Measurements from ENCODE around the gene SPDYC.

DNA sequence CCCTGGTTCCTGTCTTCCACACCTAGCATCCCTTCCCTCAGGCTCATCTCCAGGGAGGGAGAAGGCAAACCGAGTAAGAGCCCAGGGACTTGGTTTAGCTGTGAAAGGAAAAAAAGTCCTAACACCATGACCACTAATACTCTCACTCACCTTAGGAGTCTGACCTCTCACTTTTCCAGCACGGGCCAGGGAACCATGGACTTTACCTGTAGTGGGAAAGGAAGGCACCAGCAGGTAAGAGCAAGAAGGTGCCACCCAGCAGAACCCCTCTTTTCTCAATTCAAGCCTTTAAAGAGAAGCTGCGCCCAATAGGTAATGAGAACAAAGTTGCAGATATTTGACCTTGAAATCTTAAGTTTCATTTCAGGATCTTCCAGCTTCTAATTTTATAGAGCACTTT, 49.2 kb upstream of the SPDYC start:
- TF ChIP-seq, protein P1, sequence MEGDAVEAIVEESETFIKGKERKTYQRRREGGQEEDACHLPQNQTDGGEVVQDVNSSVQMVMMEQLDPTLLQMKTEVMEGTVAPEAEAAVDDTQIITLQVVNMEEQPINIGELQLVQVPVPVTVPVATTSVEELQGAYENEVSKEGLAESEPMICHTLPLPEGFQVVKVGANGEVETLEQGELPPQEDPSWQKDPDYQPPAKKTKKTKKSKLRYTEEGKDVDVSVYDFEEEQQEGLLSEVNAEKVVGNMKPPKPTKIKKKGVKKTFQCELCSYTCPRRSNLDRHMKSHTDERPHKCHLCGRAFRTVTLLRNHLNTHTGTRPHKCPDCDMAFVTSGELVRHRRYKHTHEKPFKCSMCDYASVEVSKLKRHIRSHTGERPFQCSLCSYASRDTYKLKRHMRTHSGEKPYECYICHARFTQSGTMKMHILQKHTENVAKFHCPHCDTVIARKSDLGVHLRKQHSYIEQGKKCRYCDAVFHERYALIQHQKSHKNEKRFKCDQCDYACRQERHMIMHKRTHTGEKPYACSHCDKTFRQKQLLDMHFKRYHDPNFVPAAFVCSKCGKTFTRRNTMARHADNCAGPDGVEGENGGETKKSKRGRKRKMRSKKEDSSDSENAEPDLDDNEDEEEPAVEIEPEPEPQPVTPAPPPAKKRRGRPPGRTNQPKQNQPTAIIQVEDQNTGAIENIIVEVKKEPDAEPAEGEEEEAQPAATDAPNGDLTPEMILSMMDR (IDR thresholded peaks at IDR 0.05 in 2 of 3, conservative IDR thresholded peaks at IDR 0.05 in 1 of 3; ENCODE audit: insufficient read depth in 2 of 3, low read depth in 1 of 3, low read length in 3 of 3): no peak
- TF ChIP-seq RFX5 (IDR thresholded peaks at IDR 0.05; ENCODE audit: low read depth, low read length) (no peak), TEAD1 (CRISPR knock-in tag; IDR thresholded peaks at IDR 0.05) (no peak), ELF4 (CRISPR knock-in tag; IDR thresholded peaks at IDR 0.05) (no peak), ZC3H11A (IDR thresholded peaks at IDR 0.05; ENCODE audit: low read depth, low read length) (no peak), SREBF1 (IDR thresholded peaks at IDR 0.05; ENCODE audit: borderline replicate concordance, low read depth, low read length) (no peak), EGR1 (conservative IDR thresholded peaks at IDR 0.05) (no peak), RBM22 (IDR thresholded peaks at IDR 0.05; ENCODE audit: low read depth, low read length, poor library complexity, severe bottlenecking) (no peak), TRIM24 (IDR thresholded peaks at IDR 0.05) (no peak), GABPA (tag; conservative IDR thresholded peaks at IDR 0.05; ENCODE audit: low read depth) (no peak), POLR2A (conservative IDR thresholded peaks at IDR 0.05) (no peak)
- TF ChIP-seq, protein P2, sequence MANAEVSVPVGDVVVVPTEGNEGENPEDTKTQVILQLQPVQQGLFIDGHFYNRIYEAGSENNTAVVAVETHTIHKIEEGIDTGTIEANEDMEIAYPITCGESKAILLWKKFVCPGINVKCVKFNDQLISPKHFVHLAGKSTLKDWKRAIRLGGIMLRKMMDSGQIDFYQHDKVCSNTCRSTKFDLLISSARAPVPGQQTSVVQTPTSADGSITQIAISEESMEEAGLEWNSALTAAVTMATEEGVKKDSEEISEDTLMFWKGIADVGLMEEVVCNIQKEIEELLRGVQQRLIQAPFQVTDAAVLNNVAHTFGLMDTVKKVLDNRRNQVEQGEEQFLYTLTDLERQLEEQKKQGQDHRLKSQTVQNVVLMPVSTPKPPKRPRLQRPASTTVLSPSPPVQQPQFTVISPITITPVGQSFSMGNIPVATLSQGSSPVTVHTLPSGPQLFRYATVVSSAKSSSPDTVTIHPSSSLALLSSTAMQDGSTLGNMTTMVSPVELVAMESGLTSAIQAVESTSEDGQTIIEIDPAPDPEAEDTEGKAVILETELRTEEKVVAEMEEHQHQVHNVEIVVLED (CRISPR knock-in tag; IDR thresholded peaks at IDR 0.05): no peak
